NT2/D1 (cell line): ENCODE results near the gene TMA7B.

Source experiments
- DNase-seq: peaks from one replicate; pipeline ENCODE4 v3.0.0-alpha.2; 2011; ENCODE audit warnings: low read depth, low spot score
- H3K27me3 ChIP-seq: 2 replicates; pipeline ENCODE4 v1.6.0; 2011; ENCODE audit warnings: mild to moderate bottlenecking; ENCODE audit not compliant: insufficient read length, insufficient read depth
- H3K36me3 ChIP-seq: 2 replicates; pipeline ENCODE4 v1.6.1; 2011; ENCODE audit warnings: mild to moderate bottlenecking, low read length, mixed read lengths; ENCODE audit not compliant: insufficient read depth, insufficient read length
- H3K4me1 ChIP-seq: 2 replicates; pipeline ENCODE4 v1.5.1; 2011; ENCODE audit not compliant: insufficient read depth, insufficient read length
- H3K4me3 ChIP-seq: 2 replicates; pipeline ENCODE4 v1.5.1; 2011; ENCODE audit warnings: low read depth; ENCODE audit not compliant: insufficient read length
- H3K9ac ChIP-seq: 2 replicates; pipeline ENCODE4 v1.6.0; 2011; ENCODE audit warnings: low read depth; ENCODE audit not compliant: insufficient read length
- H3K9me3 ChIP-seq: 2 replicates; pipeline ENCODE4 v1.5.1; 2011; ENCODE audit warnings: mild to moderate bottlenecking, low read length; ENCODE audit not compliant: insufficient read depth
- SUZ12 ChIP-seq: IDR thresholded peaks from 2 replicates; pipeline ENCODE4 v1.6.1; 2011; ENCODE audit not compliant: insufficient read length, insufficient read depth; ENCODE audit errors: extremely low read depth
- YY1 ChIP-seq: IDR thresholded peaks from 2 replicates; pipeline ENCODE4 v1.6.1; 2011; ENCODE audit not compliant: insufficient read length, insufficient read depth
- ZNF274 ChIP-seq: IDR thresholded peaks from 2 replicates; pipeline ENCODE4 v1.6.1; 2011; ENCODE audit warnings: mild to moderate bottlenecking, low read depth, low read length

TMA7B gene

DNA sequence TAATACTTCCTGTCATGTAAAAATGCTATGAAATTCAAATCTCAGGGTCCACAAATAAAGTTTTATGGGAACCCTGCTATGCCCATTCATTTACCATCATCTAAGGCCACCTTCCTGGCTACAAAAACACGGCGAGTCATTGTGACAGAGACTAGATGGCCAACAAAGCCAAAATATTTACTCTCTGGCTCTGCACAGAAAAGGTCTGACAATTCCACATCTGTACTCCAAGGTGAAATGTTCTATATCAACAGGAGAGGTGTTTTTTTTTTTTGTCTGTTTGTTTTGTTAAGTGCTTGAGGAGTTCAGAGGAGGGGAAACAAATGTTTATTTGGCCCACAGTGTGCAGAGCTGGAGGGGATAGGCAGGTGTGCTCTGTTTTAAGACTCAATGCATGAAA is 18.6 kb upstream of the TMA7B start:
- Histone ChIP-seq H3K4me3 (no peak overlapping the region), H3K9me3 (no peaks in the 10 kb centered on the region), H3K27me3 (no peaks in the 10 kb centered on the region), H3K9ac (no peak overlapping the region), H3K36me3 (no peaks in the 10 kb centered on the region), H3K4me1 (no peaks in the 10 kb centered on the region)
- DNase-seq: no peak
- TF ChIP-seq SUZ12: no peak
- no peak for TF ChIP-seq ZNF274
- no peak for TF ChIP-seq YY1

DNA sequence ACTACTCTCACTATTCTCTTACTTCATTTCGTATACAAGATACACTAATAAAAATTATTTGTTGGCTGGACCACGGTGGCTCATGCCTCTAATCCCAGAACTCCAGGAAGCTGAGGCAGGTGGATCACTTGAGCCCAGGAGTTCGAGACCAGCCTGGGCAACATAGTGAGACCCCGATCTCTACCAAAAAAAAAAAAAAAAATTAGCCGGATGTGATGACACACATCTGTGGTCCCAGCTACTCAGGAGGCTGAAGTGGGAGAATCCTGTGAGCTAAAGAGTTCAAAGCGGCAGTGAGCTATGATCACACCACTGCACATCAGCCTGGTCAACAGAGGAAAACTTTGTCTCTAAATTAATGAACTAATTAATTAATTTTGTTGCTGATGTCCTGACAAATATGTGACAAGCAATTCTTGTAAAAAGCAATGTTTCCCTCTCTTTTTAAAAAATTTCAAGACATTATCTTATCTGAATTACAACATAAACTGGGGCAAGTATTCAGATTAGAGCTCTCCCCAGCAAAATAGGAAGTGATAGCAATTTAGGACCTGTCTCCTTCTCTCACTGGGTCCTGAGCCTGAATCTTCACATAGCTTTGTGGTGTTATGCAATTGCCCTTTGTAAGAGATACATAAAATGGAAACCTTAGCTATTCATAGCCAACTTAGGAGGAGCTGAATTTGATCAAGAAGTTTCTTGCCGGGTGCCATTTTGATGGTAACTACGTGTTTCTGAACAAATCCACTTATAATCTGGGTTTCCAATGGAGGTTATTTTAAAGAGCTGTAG is 17.6 kb upstream of the TMA7B start:
- no peak for DNase-seq
- no peaks in the 10 kb centered on the region for H3K9me3 ChIP-seq
- H3K4me1 ChIP-seq: no peaks in the 10 kb centered on the region
- TF ChIP-seq YY1 (no peak), ZNF274 (no peak), SUZ12 (no peak)
- H3K4me3 ChIP-seq: no peak overlapping the region
- H3K27me3 ChIP-seq: no peaks in the 10 kb centered on the region
- no peaks in the 10 kb centered on the region for H3K36me3 ChIP-seq
- H3K9ac ChIP-seq: no peak overlapping the region

DNA sequence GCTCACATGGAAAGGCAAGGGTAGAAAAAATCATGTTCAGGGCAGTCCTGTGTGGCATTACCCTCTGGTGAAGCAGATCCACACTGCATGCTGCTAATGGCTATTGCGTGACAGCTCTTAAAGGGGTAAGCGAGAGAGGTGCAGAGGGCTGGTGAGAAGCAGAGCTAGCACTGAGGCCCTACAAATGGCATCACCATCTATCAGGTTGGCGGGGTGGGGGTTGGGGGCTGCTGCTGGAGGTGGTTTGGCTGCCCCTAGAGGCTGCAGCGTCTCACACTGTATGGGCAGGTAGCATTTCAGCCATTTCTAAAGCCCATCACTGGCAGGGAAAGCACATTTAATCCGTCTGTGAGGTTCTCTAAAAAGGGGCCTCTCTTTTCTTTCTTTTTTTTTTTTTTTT is 16.9 kb upstream of the TMA7B start:
- Histone ChIP-seq H3K9me3 (no peaks in the 10 kb centered on the region), H3K9ac (no peak overlapping the region), H3K4me1 (no peaks in the 10 kb centered on the region), H3K27me3 (no peaks in the 10 kb centered on the region), H3K36me3 (no peaks in the 10 kb centered on the region), H3K4me3 (no peak overlapping the region)
- TF ChIP-seq SUZ12 (no peak), YY1 (no peak), ZNF274 (no peak)
- no peak for DNase-seq

DNA sequence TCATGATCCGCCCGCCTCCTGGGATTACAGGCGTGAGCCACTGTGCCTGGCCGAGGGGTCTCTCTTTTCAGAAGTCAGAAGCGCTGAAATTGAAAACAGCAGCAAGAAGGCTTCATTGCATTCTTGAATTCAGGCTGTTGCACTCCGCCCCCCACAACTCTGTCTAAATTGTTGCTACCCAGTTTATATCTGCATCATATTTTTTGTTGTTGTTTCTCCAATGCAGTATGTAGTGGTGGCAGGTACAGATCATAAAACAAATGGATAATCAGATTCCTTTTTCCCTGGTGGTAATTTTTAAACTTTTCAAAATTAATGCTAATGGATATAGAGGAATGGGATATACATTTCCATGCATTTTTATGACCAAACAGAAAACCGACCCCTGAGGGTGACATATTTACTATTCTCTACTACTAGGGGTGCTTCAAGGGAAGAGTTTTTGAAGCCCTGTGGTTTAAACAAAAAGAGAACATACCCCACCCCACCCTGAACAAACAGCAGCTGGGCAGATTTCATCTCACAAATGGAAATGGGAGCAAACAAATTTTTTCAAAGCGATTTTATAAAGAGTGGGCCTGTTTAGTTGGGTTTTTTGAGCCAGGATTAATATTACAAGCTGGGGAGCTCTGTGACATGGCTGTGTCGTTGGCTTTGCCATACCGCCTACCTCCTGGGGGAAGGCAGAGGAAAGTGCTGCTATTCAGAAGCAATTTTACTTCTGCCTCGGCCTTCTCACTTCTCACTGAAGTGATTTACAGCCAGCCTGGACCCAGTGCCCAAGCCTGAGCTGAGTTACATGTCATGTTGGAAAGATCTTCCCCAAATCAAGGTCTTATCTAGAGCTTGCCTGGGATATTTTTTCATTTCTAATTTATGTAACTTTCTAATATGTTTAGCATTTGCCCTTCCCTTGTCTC is 16.0 kb upstream of the TMA7B start:
- Histone ChIP-seq H3K9me3 (no peaks in the 10 kb centered on the region), H3K27me3 (no peaks in the 10 kb centered on the region), H3K4me1 (no peaks in the 10 kb centered on the region), H3K9ac (no peak overlapping the region), H3K4me3 (no peak overlapping the region), H3K36me3 (no peaks in the 10 kb centered on the region)
- no peak for DNase-seq
- TF ChIP-seq ZNF274 (no peak), YY1 (no peak), SUZ12 (no peak)

DNA sequence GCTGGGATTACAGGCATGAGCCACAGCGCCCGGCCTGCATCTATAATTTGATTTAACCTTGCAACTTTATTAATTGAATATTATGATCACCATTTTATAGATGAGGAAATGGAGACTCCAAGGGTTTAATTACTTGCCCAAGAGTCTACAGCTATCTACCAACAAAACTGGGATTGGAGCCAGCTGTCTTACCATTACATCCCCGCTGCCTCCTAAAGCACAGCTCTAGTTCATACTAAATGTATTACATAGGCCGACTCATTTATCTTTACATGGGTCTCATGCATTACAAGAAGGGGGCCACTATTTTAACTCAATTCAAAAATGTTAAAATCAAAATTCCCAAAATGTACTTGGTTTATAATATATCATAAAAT is 14.1 kb upstream of the TMA7B start:
- Histone ChIP-seq H3K36me3 (no peaks in the 10 kb centered on the region), H3K9ac (no peak overlapping the region), H3K27me3 (no peaks in the 10 kb centered on the region), H3K4me3 (no peak overlapping the region), H3K4me1 (no peaks in the 10 kb centered on the region), H3K9me3 (no peaks in the 10 kb centered on the region)
- TF ChIP-seq SUZ12: no peak
- TF ChIP-seq ZNF274: no peak
- TF ChIP-seq YY1: no peak
- no peak for DNase-seq

DNA sequence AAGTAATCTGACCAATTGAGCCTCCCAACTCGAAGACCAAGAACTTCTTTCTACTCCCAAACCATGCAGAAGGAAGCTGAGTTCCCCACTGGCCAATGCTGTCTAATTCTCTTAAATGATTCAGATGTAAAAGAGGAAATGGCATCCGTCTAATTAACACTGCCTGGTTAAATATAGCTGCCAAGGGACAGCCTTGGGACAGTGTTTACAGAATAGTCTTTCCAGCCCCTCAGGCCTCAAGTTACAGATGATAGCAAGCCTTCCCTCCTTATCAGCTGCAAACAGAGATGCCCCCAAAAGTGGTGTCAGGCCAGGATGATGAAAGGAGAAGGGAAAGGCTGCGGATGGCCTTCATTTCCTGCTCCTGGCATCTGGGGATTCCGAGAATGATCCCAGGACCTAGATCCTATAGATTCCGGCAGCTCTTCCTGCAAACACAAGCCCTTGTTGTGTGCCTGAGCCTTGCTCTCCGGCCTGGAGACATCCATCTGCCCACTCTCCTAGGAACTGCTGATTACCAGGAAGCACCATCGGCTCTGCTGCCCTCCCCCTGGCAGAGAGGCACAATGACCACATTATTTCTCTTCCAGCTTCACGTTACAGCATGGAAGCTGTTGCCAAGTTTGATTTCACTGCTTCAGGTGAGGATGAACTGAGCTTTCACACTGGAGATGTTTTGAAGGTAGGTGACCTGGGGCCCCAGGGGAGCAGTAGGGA is 13.5 kb upstream of the TMA7B start:
- no peak for DNase-seq
- H3K9me3 ChIP-seq: no peaks in the 10 kb centered on the region
- H3K4me1 ChIP-seq: no peaks in the 10 kb centered on the region
- H3K4me3 ChIP-seq: no peak overlapping the region
- TF ChIP-seq ZNF274 (no peak), SUZ12 (no peak), YY1 (no peak)
- H3K9ac ChIP-seq: no peak overlapping the region
- no peaks in the 10 kb centered on the region for H3K27me3 ChIP-seq
- H3K36me3 ChIP-seq: no peaks in the 10 kb centered on the region
